Measurements from ENCODE around the gene ATF2. TPM values are rescaled to one million over a fixed set of nuclear protein-coding genes. Genes with fewer than 3 reads are reported as not detected.

The ATF2 gene
- total and polyA plus RNA-seq, 9 of the 15 experiments (the other 6 are each of a cell fraction or from before 2014, with no cell fraction given) = 24.2 to 111 (median 45.9) TPM

DNA sequence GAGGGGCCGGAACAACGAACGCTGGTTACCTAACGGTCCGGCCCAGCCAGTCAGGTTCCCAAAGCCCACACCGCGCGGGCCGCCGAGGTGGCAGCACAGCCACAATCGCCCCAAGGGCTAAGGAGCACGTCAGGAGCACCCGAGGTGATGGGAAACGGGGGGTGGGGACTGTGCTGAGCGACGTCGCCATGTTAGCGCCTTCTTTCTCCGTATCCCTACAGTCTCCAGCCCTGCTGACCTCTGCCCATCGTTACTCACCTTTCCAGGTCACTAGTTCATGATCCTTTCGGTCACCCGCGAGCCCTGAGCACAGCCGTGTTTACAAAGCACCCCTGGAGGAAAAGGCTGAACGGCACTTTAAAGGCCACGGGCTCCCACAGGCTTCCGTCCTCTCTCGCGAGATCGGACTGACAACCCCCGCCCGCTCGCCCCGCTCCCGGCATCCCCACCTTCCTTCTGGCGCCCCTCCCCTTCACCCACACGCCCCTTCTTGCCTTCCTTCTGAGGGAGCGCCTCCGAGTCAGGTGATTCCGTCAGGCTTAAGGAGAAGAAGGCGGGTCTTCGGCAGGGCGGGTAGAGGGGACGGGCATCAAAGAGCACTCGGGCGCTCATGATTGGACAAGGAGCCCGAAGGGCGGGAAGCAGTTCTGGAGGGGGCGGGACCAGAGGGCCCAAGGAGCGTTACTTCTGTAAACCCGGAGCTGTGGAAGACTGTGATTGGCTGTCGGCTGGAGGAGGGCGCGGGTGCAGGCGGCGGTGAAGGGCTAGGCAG is at the start of gene ATF2 (continued):
- TF ChIP-seq ILF3 (IDR thresholded peaks at IDR 0.05; ENCODE audit: borderline replicate concordance) = no peak; the same call in 1 of the 2 replicates
- no peak for TF ChIP-seq ZNF589 (CRISPR knock-in tag; IDR thresholded peaks at IDR 0.05; ENCODE audit: low read depth)
- TF ChIP-seq LARP7 (IDR thresholded peaks at IDR 0.05) = 0 out of 2 replicates have a peak, but pooled peaks have one; percentile 66
- TF ChIP-seq IFI16 (CRISPR knock-in tag; IDR thresholded peaks at IDR 0.05) = no peak
- TF ChIP-seq TCF3 (CRISPR knock-in tag; IDR thresholded peaks at IDR 0.05) = peak; percentile 54
- TF ChIP-seq KHSRP (IDR thresholded peaks at IDR 0.05) = no peak
- no peak for TF ChIP-seq CBFA2T2 (conservative IDR thresholded peaks at IDR 0.05)
- TF ChIP-seq TCFL5 (CRISPR knock-in tag; conservative IDR thresholded peaks at IDR 0.05) = no peak
- peak; percentile 87 for TF ChIP-seq CC2D1A (IDR thresholded peaks at IDR 0.05)
- 0 out of 2 replicates have a peak, but pooled peaks have one; percentile 6 for TF ChIP-seq ZNF766 (CRISPR knock-in tag; conservative IDR thresholded peaks at IDR 0.05)
- peak in 1 of 2 experiments; percentile 40; a peak in 2 of 4 replicates for TF ChIP-seq TEAD1 (CRISPR knock-in tag; IDR thresholded peaks at IDR 0.05)
- no peak for TF ChIP-seq NFE2 (IDR thresholded peaks at IDR 0.05; ENCODE audit: low read depth)
- no peak for TF ChIP-seq ZNF175 (CRISPR knock-in tag; IDR thresholded peaks at IDR 0.05; ENCODE audit: low read depth)
- TF ChIP-seq, protein P1, sequence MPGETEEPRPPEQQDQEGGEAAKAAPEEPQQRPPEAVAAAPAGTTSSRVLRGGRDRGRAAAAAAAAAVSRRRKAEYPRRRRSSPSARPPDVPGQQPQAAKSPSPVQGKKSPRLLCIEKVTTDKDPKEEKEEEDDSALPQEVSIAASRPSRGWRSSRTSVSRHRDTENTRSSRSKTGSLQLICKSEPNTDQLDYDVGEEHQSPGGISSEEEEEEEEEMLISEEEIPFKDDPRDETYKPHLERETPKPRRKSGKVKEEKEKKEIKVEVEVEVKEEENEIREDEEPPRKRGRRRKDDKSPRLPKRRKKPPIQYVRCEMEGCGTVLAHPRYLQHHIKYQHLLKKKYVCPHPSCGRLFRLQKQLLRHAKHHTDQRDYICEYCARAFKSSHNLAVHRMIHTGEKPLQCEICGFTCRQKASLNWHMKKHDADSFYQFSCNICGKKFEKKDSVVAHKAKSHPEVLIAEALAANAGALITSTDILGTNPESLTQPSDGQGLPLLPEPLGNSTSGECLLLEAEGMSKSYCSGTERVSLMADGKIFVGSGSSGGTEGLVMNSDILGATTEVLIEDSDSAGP (CRISPR knock-in tag; IDR thresholded peaks at IDR 0.05) = peak; percentile 79
- TF ChIP-seq NFRKB (IDR thresholded peaks at IDR 0.05; ENCODE audit: low read depth) = peak; percentile 95
- TF ChIP-seq, protein P2, sequence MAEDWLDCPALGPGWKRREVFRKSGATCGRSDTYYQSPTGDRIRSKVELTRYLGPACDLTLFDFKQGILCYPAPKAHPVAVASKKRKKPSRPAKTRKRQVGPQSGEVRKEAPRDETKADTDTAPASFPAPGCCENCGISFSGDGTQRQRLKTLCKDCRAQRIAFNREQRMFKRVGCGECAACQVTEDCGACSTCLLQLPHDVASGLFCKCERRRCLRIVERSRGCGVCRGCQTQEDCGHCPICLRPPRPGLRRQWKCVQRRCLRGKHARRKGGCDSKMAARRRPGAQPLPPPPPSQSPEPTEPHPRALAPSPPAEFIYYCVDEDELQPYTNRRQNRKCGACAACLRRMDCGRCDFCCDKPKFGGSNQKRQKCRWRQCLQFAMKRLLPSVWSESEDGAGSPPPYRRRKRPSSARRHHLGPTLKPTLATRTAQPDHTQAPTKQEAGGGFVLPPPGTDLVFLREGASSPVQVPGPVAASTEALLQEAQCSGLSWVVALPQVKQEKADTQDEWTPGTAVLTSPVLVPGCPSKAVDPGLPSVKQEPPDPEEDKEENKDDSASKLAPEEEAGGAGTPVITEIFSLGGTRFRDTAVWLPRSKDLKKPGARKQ (CRISPR knock-in tag; IDR thresholded peaks at IDR 0.05) = no peak
- TF ChIP-seq PPARD (CRISPR knock-in tag; IDR thresholded peaks at IDR 0.05) = no peak
- peak; percentile 64; the same call in 1 of the 2 replicates for TF ChIP-seq FOXJ2 (tag; IDR thresholded peaks at IDR 0.05)
- TF ChIP-seq, protein P3, sequence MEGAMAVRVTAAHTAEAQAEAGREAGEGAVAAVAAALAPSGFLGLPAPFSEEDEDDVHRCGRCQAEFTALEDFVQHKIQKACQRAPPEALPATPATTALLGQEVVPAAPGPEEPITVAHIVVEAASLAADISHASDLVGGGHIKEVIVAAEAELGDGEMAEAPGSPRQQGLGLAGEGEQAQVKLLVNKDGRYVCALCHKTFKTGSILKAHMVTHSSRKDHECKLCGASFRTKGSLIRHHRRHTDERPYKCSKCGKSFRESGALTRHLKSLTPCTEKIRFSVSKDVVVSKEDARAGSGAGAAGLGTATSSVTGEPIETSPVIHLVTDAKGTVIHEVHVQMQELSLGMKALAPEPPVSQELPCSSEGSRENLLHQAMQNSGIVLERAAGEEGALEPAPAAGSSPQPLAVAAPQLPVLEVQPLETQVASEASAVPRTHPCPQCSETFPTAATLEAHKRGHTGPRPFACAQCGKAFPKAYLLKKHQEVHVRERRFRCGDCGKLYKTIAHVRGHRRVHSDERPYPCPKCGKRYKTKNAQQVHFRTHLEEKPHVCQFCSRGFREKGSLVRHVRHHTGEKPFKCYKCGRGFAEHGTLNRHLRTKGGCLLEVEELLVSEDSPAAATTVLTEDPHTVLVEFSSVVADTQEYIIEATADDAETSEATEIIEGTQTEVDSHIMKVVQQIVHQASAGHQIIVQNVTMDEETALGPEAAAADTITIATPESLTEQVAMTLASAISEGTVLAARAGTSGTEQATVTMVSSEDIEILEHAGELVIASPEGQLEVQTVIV (CRISPR knock-in tag; IDR thresholded peaks at IDR 0.05; ENCODE audit: borderline replicate concordance) = no peak
- TF ChIP-seq, protein P4, sequence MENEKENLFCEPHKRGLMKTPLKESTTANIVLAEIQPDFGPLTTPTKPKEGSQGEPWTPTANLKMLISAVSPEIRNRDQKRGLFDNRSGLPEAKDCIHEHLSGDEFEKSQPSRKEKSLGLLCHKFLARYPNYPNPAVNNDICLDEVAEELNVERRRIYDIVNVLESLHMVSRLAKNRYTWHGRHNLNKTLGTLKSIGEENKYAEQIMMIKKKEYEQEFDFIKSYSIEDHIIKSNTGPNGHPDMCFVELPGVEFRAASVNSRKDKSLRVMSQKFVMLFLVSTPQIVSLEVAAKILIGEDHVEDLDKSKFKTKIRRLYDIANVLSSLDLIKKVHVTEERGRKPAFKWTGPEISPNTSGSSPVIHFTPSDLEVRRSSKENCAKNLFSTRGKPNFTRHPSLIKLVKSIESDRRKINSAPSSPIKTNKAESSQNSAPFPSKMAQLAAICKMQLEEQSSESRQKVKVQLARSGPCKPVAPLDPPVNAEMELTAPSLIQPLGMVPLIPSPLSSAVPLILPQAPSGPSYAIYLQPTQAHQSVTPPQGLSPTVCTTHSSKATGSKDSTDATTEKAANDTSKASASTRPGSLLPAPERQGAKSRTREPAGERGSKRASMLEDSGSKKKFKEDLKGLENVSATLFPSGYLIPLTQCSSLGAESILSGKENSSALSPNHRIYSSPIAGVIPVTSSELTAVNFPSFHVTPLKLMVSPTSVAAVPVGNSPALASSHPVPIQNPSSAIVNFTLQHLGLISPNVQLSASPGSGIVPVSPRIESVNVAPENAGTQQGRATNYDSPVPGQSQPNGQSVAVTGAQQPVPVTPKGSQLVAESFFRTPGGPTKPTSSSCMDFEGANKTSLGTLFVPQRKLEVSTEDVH (IDR thresholded peaks at IDR 0.05; ENCODE audit: low read depth, partially characterized antibody) = no peak
